ENCODE results near the gene SPACA6.
"Not testable (repeated sequence)": the region's sequence is repeated elsewhere in the genome, so short reads cannot be mapped to it uniquely, and the experiment has no call there.

Gene SPACA6, protein sequence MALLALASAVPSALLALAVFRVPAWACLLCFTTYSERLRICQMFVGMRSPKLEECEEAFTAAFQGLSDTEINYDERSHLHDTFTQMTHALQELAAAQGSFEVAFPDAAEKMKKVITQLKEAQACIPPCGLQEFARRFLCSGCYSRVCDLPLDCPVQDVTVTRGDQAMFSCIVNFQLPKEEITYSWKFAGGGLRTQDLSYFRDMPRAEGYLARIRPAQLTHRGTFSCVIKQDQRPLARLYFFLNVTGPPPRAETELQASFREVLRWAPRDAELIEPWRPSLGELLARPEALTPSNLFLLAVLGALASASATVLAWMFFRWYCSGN

DNA sequence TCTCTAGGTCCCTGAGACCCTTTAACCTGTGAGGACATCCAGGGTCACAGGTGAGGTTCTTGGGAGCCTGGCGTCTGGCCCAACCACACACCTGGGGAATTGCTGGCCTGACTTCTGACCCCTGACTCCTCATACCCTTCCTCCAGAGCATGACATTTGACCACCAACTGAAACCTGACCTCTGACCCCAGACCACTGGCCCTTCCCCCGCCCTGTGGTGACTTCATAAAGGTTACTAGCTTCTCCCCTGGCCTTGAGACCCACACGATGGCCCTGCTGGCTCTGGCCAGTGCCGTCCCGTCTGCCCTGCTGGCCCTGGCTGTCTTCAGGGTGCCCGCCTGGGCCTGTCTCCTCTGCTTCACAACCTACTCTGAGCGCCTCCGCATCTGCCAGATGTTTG lies at the start of gene SPACA6:
SPACA6 (plus strand) TSS at position 71 of the 400 bp plus-strand sequence; CDS start at position 268, 197 bp downstream.
- no peak for DNase-seq (ENCODE audit: low read depth)

DNA sequence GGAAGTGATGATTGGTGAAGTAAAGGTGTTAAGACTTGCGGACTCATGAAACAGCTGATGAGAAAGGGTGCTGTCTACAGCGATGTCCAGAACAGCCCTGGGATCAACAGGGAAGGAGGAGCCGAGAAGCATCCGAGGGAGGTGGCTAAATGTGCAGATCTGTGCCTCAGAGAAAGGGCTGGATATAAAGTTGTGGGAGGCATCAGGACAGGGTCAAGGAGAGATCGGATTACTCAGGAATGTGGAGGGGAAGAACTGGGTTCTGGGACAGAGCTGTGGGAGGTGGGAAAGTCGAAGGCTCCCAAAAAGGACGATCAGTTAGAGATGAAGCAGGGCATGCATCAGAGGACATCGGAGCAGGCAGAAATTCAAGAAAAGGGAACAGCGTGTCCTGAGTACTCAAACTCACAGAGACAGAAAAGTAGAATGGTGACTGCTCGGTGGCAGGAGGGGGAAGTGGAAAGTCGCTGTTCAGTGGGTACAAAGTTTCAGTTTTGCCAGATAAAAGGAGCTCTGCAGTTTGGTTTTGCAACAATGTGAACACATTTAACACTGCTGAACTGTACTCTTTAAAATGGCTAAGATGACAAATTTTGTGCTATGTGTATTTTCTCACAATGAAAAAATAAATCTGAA lies 48.4 kb upstream of the SPACA6 start:
- DNase-seq (ENCODE audit: low read depth): no peak

DNA sequence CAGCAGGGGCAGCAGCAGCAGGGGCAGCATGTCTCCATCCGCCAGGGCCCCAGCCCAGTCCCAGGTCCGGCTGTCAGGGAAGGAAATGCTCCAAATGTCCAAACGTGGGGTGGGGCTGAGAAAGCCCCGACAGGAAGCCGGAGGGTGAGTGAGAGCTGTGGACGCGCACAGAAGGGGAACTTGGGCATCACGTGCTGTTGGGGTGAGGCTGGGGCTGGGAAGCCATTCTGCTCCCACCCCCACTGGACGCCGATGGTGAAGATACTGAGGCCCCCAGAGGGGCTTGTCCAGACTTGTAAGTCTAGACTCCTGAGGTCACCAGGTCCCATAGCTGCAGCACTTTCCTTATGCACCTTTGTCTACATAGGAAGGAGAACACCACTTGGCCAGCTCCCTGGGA lies 46.4 kb upstream of the SPACA6 start, which contains the start of gene SIGLEC14:
SIGLEC14 (minus strand) TSS at position 96 of the 400 bp plus-strand sequence; CDS start at position 30, 66 bp downstream.
- DNase-seq (ENCODE audit: low read depth): not testable (repeated sequence)

DNA sequence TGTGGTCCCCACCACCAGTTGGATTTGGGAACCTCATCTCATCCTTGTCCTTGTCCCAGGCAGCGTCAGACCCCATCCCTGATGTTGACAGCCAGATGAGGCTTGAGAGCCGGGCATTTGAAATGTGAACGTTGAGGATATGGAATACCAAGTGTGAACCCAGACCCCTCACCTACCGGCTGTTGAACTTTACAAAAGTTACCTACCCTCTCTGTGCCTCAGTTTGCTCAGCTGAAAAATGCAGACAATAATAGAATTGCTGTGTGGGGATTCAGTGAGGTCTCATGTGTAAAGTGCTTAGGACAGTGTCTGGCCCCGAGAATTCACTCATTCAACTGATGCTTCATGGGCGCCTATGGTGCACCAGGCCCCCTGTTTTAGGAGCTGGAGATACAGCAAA lies 45.8 kb upstream of the SPACA6 start:
- DNase-seq (ENCODE audit: low read depth): no peak

DNA sequence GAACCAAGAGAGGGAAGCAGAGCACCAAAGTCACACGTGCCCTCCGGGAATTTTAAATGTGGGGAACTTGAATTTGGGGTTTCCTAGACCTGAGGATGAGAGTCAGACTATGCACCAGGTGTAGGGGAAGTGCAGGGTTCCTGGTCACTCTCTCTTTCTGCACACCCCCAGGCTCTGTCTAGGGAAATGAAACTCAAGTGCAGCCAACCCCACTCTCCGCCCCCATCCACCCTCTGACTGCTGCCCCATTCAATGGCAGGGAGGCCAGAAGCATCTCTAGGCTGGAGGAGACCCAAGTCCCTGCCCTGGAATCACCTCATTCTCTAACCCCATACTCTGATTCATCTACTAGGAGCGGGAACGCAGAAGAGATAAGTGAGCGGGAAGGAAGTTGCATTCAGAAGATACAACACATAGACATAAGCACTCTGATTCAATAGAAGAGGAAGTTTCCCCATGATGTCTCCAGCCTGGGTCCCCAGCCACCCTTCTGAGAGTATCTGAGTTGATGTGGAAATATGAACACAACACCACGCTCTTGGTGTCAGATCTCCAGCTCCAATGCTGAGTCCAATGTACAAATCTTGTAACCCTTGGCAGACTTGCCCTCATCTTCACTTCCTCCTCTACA lies 41.8 kb upstream of the SPACA6 start:
- no peak for DNase-seq (ENCODE audit: low read depth)

DNA sequence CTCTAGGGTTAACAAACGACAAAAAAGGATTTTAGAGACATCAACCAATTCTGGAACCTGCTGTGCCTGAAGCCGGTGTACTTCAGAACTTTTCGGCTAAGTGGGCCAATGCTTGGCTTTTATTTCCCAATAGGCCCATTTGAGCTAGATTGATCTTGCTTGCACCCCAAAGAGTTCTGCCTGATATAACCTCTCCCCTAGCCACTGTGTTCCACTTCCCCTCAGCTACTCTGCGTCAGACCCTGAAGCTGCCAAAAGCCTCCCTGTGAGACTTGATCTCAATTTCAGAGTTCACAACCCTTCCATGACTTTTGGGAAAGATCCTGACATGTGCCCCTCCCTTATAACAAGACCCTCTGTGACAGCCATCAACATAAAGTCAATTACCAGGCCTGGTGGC lies 40.9 kb upstream of the SPACA6 start:
- DNase-seq (ENCODE audit: low read depth): no peak

DNA sequence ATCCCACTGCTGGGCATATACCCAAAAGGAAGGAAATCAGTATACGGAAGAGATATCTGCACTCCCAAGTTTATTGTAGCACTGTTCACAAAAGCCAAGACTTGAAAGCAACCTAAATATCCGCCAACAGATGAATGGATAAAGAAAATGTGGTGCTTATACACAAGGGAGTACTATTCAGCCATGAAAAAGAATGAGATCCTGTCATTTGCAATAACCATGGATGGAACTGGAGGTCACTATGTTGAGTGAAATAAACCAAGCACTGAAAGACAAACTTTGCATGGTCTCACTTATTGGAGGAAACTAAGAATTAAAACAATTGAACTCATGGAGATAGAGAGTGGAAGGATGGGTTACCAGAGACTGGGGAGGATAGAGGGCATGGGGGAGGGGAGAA lies 40.0 kb upstream of the SPACA6 start:
- no peak for DNase-seq (ENCODE audit: low read depth)

DNA sequence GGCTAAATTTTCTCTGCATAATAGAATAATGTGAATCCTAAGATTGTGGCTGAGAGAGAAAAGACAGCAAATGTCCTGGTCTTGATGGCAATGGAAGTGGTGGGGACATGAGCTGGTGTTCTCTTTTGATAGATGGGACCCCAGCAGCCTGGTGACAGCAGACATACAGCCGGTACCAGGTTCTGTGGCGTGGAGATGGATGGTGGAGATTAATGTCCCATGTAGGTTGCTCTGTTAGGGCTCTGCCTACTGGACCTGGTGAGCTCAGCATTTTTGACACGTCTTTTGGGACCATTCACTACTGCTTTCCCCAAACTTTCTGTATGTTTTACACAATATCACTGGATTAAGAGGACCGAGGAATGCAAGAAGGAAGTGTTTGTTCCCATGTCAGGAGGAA lies 38.3 kb upstream of the SPACA6 start:
- no peak for DNase-seq (ENCODE audit: low read depth)

DNA sequence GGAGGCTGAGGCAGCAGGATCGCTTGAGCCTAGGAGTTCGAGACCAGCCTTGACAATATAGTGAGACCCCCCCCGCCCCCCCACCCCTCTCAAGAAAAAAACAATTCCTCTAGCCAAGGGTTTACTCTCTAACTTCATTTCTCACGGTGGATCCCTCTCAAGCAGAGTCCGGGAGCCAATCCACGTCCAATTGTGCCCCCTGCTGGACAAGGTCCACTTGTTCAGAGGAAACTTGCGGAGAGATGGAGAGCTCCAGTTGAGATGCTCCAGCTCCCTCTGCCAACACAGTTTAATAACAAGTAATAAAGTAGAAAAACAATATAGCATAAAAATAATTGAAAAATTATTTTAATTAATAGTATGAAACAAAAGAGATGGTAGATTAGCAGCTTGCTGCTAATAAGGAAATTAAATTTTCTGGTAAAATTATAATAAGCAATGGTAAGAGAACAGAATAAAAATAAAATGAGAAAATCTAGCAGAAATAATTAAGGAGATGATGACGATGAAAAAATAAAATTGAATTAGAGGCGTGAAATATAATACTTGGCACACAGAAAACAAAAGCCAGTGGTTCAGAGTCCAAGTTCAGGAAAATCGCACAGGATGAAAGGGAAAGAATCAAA lies 32.0 kb upstream of the SPACA6 start:
- peak; percentile 12 for DNase-seq (ENCODE audit: low read depth)

DNA sequence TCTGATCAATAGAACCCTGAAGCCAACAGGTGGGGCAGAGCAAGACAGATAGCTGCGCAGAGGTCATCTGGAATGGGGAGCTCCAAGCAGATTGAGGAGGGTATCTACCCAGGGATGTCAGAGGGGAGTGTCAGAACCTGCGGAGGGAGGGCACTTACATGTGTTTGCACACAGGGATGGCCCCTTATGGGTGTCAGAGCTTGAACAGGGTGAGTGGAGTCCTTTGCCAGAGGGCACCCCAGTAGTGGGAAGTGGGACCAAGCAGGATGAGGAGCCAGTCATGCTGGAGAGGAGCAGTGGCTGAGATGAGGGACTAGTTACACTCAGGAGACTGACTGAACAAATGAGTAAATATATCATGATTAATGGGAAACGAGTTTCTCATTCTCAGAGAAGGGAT lies 29.5 kb upstream of the SPACA6 start:
- no peak for DNase-seq (ENCODE audit: low read depth)

DNA sequence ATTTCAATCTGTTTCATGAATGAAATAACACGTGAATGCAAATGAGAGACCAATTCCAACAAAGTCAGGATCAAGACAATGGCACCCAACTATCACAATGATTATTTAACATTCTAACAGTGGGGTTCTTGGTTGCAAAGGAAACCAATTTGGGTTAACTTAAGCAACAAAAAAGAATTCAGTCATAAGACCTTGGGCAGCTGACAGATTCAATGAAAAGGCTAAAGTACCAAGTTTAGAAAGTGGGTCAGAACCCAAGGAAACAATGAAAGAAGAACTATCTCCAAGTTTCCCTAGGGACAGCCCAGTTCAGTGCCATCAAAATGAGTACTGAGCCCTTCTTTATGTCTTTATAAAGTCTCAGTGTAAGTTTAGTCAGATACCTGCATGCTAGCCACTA lies 29.0 kb upstream of the SPACA6 start:
- DNase-seq (ENCODE audit: low read depth): no peak

DNA sequence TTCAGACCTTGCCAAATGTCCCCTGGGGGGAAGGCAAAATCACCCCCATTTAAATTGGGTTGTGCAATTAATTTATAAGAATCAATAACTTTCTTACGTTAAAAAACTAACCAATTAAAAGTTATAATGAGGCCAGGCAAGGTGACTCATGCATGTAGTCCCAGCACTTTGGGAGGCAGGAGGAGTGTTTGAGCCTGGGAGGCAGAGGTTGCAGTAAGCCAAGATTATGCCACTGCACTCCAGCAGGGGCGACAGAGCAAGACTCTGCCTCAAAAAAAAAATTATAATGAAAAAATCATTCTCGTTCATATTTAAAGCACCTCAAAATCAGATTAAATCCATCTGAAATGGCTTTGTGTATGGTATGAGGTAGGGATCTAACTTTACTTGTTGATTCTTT lies 28.1 kb upstream of the SPACA6 start:
- DNase-seq (ENCODE audit: low read depth): no peak

DNA sequence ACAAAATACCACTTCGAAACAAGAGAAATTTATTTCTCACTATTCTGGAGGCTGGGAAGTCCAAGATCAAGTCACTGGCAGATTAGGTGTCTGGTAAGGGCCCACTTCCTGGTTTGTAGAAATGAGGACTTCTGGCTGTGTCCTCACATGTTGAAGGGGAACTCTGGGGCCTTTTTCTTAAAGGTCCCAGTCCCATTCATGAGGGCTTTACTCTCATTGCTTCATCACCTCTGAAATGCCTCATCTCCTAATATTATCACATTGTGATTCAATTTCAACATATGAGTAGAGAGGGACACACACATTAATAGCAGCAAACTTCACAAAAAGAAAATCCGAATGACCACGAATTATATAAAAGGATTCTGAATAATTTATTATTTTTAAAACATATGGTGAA lies 24.9 kb upstream of the SPACA6 start:
- DNase-seq (ENCODE audit: low read depth): no peak

DNA sequence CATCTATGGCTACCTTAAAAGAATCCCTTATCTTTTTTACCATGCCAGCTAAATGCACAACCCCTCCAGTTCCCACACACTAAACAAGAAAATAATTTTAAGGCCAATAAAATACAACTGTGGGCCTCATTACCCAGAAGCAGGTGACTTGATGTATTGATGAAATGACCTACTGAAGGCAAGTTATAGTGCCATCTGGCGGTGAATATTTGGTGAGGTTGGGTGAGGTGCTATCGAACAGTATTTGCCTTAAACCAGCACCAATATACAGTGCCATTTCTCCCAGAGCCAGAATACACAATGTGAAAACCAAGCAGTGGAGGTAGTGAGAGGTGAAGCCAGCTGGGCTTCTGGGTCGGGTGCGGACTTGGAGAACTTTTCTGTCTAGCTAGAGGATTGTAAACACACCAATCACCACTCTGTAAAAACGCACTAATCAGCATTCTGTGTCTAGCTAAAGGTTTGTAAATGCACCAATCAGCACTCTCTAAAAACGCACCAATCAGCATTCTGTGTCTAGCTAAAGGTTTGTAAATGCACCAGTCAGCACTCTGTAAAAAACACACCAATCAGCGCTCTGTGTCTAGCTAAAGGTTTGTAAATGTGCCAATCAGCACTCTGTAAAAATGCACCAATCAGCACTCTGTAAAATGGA lies 17.1 kb upstream of the SPACA6 start:
- DNase-seq (ENCODE audit: low read depth): not testable (repeated sequence)

DNA sequence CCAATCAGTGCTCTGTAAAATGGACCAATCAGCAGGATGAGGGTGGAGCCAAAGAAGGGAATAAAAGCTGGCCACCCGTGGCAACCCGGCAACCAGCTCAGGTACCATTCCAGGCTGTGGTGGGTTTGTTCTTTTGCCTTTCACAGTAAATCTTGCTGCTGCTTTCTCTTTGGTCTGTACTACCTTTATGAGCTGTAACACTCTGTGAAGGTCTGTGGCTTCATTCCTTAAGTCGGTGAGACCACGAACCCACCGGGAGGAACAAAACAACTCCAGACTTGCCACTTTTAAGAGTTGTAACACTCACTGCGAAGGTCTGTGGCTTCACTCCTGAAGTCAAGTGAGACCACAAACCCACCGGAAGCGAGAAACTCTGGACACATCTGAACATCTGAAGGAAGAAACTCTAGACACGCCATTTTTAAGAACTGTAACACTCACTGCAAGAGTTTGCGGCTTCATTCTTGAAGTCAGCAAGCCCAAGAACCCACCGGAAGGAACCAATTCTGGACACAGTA lies 16.5 kb upstream of the SPACA6 start:
- no peak for DNase-seq (ENCODE audit: low read depth)

DNA sequence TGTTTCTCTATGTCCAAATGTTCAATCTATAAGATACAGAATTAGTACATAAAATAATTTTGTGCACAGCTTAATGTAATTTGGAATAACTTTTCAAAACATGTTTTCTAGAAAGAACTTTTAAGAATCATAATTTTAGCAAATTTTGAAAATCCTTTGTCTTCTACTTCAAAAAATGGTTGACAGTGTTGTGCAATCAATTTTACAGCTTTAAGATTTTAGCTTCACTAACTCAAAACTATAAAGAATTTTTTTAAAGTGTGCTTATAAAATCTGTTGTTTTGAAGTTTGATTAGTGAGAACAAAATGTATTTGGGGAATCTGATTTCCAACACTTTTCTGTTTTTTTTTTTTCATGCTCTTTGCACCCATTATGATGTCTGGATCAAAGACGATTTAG lies 12.7 kb upstream of the SPACA6 start:
- no peak for DNase-seq (ENCODE audit: low read depth)

DNA sequence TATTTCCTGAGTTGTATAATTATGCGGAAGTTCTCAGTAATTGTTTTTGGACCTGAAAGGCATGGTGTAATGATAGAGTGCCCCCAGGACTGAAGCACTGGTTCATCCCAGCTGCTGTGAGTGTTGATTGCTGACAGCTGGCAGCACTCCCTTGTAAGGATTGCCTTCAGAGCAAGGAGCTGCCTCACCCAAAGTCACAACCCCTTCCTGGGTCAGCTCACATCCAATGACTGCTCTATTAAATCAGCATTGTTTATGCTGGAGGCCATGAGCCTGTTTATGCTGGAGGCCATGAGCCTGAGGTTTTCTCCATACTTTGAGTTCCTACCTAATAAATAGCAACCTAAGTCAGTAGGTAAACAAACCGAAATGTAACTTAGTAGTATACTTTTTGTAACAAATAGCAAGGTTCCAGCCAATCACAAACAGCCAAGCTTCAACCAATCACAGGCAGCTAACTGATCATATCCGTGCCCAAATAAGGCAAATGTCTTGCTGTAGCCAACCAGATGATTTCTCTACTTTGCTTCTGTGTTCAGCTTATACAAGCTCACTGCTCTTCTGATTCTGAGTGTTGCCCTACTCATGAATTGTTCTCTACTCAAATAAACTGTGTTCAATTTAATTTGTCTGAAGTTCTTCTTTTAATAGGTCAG lies 11.7 kb upstream of the SPACA6 start:
- no peak for DNase-seq (ENCODE audit: low read depth)

DNA sequence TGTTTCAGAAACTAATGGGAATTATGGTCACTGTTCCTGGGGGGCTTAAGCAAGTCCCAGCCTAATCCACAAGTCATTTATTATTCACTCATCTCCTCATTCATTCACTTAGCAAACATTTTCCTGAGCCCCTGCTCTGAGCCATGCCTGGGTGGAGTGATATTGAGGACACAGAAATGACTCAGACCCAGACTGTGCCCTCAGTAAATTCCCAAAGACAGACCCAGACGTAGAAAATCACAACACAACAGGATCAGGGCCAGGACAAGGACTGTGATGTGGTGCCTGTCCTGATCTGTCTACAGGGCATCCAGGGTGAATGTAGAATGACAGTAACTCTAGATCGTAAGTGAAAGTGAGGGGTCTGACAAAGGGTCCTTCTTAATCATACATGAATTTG lies 7.0 kb upstream of the SPACA6 start:
- no peak for DNase-seq (ENCODE audit: low read depth)

DNA sequence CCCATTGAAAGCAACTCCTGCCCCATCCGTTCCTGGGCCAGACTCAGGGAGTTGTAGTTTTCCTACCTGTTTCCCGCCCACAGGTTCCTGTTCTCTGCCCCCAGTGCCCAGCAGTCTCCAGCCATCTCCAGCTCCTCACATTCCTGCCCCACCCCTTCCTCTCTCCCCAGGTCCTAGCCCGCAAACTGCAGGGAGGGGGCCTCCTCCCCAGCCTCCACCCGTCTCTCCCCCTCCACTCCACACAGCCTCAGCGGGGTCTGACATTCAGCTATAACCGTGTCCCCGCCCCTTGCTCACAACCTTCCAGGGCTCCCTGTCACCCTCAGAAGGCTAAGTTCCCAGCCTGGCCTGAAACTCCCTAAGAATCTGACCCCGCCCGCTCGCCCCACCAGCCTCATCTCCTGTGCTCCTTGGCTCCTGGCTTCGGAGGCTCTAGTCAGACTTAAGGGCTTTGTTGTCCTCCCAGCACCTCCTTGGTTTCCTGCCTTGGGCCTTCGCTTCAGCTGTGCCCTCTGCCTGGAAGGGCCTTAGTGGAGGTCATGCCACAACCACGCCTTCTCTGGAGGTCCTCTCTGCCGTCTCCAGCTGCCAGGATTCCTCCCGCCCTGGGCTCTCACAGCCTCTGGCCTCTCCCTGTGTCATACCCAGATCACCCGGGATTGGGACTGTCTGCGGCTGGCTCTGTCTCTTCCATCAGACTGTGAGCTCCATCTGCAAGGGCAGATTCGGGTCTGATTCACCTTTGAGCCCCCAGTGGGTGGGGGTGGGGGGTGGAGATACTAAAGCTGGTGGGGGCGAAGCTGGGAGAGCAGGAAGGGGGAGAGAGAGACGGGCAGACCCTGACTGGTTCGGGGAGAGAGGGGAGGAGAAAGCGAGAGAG lies 5.1 kb upstream of the SPACA6 start:
- DNase-seq (ENCODE audit: low read depth): no peak

All from stimulated activated CD8-positive, alpha-beta memory T cell treated with anti-CD3 and anti-CD28 coated beads, Interleukin-15, amount 100 ng/mL, for 1 hour (primary cell).